HG03064 (cell line): Measurements from ENCODE around the gene TRNAU1AP.
A peak's percentile ranks its signal among the peaks of the same experiment; 100 is the strongest.
"Not testable (repeated sequence)": the region's sequence is repeated elsewhere in the genome, so short reads cannot be mapped to it uniquely, and the experiment has no call there.

Experiments
- ATAC-seq: cut with Tn5 transposase; IDR thresholded peaks from one replicate; pipeline ENCODE4 v1.9.1; 2021; ENCODE audit warnings: low read depth; ENCODE audit not compliant: unreplicated experiment

The TRNAU1AP gene

DNA sequence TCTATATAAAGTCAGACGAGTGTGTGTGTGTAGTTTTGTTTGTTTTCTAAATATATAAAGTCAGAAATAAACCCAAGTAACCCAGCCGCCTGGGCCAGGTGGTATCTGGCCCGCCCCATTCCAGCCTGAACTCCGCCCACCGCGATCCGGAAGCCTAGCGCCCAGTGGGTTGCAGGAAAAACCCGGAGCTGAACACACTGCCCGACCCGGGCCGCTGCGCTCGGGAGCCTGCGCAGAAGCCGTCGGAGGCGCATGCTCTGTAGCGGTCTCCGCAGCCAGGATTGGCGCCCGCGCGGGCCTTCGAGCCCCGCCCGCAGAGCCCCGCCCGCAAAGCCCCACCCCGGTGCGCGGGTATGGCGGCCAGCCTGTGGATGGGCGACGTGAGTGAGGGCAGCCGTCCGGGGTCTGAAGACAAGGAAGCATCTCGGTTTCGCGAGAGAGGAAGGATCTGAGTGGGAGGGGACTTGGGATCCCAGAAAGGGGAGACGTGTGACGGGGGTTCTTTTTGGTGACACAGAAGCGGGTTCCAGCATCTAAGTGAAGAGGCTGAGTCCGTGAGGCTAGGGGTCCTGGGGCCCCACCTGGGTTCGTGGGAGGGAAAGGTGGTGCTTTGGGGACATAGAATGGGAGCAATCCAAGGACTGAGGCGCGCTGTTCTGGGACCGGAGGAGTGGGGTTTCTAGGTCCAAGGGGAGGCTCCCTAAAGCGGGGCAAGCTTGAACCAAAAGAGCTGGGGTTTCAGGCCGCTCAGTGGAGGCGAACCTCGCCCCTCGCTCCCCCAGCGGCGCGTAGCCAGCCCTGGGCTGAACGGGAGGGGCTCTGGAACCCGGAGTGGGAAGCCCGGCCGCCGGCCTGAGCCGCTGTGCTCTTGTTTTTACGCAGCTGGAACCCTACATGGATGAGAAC, at the start of gene TRNAU1AP:
Gene TRNAU1AP (plus strand): TSS at position 328 of the 906 bp plus-strand sequence. CDS start 26 bp downstream, at position 354.
- peak; percentile 94 for ATAC-seq

DNA sequence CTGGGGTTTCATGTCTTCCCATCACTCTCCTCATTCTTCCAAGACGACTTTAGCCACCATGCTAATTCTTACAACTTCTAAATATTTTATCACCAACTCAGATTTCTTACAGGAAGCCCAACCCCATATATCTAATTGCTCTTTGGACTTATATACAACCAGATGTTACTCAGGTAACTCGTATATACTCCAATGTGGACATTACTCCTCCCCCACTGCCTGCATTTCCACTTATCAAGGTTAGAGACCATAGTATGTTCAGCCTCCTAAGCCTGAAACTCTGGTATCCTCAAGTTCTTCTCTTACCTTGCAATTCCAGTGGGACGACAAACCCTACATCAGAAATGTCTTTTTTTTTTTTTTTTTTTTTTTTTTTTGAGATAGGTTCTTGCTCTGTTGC, 49.8 kb upstream of the TRNAU1AP start:
- no peak for ATAC-seq

DNA sequence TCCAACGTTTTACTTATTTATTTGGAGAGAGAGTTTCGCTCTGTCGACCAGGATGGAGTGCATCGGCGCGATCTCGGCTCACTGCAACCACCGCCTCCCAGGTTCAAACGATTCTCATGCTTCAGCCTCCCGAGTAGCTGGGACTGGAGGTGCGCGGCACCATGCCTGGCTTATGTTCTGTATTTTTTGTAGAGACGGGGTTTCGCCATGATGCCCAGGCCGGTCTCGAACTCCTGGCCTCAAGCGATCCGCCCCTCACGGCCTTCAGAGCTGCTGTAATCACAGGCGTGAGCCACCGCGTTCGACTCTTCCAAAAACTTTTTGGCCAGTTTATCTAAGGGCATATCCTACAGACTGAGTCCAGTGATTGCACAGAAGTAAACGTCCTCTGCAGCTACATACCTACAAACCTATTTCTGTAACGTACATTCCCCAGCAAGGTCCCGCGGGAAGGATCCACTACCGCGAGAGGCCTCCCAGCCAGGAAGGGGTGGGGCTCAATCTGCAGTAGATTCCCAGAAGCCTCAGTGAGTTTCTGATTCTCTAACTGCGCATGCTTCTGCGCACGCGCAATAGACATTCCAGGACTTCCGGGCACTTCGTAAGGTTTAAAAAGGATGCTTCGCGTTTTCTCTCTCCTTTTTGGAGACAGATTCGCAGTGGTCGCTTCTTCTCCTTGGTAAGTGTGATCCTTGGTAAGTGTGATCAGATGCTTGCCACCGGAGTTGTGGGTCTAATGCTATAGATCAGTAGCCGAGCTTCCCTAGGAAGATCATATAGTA, 47.3 kb upstream of the TRNAU1AP start, which contains the start of gene RCC1:
Gene RCC1 (plus strand): TSS at position 638 of the 782 bp plus-strand sequence. CDS start 23,824 bp downstream, outside the sequence.
- ATAC-seq = peak; percentile 72

DNA sequence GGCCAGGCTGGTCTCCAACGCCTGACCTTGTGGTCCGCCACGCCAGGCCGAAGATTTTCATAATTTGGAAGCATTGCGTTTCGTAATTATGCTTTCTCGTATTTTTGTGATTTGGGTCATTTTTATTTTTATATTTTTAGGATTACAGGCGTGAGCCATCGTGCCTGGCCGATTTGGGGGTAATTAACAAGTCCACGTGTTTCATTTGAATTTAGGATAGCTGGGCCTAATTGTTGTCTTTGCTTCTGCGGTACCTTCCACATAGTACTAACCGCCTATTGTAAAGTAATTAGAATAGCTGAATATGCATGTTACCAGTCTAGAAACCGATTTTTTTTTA, 46.0 kb upstream of the TRNAU1AP start:
- ATAC-seq = no peak

DNA sequence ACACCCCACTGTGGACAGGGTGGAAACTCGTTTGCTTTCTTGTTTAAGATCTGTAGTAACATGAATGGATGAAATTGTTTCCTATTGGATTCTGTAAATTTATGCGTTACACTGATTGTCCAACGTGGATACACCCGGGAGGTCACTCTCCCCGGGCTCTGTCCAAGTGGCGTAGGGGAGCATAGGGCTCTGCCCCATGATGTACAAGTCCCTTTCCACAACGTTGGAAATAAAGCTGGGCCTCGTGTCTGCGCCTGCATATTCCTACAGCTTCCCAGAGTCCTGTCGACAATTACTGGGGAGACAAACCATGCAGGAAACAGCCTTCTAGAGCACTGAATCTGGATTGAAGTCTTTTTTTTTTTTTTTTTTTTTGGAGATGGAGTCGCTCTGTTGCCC, 45.6 kb upstream of the TRNAU1AP start:
- ATAC-seq = no peak

DNA sequence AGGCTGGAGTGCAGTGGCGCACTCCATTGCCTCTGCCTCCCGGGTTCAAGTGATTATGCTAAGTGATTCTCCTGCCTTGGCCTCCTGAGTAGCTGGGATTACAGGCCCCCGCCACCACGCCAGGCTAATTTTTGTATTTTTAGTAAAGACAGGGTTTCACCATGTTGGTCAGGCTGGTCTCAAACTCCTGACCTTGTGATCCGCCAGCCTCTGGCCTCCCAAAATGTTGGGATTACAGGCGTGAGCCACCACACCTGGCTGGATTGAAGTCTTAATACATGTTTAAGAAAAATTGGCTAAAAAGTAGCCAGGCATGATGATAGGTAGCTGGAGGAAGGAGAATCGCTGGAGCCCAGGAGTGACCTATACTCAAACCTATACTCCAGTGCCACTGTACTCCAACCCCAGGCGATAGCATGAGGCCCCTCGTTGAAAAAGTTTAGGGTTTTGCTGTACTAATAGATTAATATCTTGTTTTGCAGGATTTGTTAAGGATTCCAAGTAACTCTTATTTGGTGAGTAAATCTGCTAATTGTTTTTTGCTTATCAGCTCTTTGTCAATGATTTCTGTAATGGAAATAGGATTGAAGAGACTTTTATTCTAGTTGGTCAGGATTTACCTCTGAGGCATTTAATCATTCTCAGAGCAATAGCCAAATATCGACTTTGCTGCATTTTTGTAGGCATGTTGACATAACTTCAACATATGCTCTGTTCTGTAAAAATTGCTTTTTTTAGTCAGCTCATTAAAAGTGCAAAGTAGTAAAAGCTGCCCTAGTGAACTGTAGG, 45.0 kb upstream of the TRNAU1AP start:
- no peak for ATAC-seq

DNA sequence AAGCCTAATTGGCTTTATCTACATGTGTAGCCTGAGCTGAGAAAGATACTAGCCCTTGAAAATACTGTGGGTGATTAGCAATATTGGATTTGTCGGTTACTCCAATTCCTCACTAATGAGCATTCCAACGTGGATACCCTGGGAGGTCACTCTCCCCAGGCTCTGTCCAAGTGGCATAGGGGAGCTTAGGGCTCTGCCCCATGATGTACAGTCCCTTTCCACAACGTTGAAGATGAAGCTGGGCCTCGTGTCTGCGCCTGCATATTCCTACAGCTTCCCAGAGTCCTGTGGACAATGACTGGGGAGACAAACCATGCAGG, 44.5 kb upstream of the TRNAU1AP start:
- ATAC-seq = no peak

DNA sequence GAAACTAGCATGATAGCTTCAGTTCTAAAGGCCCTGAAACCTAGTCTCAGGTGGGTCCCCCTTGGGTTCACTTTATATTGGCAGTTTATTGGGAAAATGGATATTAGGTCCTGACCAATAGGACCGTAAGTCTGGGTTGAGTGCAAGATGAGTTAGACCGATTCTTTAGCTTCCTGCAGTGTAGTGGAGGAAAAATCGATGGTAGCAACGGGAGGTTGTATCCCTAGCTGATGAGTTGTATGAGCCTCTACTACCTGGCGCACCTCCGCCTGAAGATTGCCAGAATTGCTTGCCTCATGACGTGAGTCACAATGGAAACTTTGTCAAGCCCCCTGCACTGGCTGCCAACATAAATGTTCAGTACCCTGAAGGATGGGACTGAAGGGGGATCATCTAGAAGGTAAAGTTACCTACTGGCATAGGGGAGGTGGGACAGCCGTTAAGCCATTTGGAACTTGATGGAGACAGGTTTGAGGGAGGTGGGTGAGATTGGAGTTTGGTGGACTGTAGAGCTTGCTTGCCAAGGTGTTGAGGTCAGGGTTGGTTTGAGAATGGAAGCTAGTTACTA, 43.1 kb upstream of the TRNAU1AP start:
- ATAC-seq = no peak

DNA sequence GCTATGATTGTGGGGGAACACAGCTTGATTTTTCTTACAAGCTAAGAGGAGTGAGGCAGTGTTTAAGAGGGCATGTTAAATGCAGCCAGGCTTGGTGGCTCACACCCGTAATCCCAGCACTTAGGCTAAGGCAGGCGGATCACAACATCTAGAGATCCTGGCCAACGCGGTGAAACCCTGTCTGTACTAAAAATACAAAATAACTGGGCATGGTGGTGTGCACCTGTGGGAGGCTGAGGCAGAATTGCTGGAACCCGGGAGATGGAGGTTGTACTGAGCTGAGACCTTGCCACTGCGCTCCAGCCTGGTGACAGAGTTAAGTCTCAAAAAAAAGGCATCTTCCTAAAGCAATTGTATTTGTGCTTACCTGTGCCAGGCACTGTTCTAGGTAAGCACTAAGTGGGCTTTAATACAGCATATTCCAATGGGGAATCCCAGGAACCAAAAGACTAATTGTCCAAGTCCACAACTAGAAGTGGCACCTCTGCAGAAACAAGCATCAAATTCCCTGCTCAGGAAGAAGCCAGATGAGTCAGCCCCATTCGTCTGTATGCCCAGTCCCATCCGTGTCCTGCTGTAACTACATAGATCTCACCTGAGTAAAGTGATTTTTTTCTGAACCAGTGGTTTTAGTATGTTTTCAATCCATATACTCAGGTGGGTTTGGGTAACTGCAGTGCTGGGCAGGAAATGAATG, 42.5 kb upstream of the TRNAU1AP start:
- ATAC-seq = no peak

DNA sequence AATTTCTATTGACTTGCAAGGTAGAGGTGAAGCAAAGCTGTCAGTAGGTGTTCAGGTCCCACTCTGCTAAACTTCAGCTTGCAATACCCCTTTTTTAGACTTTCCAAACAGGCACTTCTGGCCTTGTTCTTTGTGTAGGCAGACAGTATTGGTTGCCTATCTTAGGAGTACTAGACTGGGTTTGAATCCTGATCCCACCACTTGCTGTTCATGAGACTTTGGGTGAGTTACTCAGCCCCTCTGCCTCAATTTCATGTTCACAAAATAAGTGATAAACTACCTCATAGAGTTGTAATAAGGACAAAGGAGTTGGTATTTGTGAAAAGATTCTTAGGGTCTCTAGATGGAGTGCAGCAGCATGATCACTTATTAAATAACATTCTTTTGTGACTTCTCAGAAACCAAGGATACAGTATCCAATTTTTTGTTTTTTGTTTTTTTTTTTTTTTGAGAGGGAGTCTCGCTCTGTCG, 41.9 kb upstream of the TRNAU1AP start:
- no peak for ATAC-seq

DNA sequence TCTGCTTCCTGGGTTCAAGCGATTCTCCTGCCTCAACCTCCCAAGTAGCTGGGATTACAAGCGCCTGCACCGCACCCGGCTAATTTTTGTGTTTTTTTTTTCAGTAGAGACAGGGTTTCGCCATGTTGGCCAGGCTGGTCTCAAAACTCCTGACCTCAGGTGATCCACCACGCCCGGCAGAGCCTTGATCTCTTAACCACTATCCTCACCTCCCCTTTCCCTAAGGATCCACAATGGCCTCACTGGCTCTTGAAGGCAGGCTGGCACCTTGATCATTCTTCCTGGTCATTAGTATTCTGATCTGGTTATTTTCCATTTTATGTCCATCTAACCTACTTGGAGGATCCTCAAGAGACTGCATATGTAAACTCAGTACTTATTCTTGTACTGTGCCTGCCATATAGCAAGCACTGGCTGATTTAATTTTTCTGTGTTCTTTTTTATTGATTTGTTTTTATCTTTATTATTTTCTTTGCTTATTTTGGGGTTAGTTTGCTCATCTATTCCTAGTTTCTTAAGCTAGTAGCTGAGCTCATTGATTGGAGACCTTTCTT, 40.8 kb upstream of the TRNAU1AP start:
- ATAC-seq = no peak

DNA sequence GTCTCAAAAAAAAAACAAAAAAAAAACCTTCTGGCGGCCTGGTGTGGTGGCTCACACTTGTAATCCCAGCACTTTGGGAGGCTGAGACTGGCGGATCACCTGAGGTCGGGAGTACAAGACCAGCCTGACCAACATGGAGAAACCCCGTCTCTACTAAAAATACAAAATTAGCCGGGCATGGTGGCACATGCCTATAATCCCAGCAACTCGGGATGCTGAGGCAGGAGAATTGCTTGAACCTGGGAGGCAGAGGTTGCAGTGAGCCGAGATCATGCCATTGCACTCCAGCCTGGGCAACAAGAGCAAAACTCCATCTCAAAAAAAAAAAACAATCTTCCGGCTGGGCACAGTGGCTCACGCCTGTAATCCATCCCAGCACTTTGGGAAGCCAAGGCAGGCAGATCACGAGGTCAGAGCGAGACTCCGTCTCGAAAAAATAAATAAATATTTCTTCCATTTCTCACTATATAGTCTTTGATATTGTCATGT, 38.4 kb upstream of the TRNAU1AP start:
- not testable (repeated sequence) for ATAC-seq

DNA sequence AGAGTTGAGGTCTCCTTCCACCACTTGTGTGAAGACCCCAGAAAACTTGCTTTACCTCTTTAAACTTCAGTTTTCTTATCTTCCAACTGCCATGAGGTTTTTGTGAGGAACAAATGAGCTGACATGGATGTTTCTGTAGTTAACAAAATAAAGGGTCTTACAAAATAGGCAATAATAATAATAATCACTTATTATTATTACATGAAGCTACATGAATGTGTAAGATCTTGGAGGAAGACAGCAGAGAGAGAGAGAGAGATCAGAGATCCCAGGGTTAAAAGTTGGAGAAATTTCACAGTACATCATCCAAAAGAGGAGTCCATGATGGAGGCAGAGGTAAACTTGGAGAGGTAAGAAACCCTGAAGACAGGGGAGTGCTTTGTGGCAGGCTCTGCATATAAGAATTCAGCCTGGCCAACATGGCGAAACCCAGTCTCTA, 36.3 kb upstream of the TRNAU1AP start:
- no peak for ATAC-seq

DNA sequence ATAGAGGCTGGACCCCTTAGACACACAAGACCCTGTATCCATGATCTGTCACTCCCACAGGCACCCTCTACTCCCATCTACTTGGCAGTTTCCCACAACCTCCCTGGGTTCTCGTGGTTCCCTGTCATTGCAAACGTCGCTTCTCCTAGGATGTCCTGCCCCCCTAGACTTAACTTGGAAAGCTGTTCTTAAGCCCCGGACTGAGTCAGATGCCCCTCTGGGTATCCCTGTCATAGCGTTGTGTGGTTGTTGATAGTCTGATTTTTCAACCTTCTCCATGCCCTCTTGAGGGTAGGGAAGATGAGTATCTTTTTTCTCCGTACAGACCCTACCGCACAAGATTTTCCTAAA, 35.3 kb upstream of the TRNAU1AP start:
- peak; percentile 7 for ATAC-seq

DNA sequence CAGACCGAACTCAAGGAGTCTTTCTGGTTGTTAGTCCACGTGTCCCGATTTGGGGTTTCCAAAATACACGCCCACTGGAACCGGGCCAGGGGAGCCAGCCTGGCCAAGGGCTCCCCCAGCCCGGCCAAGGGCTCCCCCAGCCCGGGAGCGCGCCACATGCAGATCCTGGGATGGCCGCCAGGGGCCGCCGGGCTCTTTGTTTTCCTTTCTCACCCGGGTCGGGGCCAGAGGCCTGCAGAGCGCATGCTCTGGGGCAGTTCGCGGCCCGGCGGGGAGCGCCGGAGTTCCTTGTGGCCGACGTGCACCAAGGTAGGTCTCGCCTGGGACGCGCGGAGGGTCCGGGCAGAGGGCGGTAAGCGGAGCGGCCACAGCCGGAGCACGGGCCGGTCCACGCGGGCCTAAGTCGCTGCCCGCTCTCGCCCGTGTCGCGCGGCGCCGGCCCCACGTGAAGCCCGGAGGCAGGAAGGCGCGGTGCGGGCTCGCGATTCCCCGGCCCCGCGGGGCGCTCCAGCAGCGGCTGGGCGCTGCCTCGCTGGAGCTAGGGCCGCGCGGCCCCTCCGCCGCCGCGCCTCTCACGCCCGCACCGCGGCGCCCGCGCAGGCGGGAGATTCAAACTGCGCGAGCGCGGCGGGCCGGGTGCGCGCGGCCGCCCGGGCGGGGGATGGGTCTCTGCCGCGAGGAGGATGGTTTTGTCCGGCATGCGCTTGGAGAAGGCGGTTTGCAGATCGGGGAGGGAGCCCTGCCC, 34.7 kb upstream of the TRNAU1AP start:
- ATAC-seq = peak; percentile 52

DNA sequence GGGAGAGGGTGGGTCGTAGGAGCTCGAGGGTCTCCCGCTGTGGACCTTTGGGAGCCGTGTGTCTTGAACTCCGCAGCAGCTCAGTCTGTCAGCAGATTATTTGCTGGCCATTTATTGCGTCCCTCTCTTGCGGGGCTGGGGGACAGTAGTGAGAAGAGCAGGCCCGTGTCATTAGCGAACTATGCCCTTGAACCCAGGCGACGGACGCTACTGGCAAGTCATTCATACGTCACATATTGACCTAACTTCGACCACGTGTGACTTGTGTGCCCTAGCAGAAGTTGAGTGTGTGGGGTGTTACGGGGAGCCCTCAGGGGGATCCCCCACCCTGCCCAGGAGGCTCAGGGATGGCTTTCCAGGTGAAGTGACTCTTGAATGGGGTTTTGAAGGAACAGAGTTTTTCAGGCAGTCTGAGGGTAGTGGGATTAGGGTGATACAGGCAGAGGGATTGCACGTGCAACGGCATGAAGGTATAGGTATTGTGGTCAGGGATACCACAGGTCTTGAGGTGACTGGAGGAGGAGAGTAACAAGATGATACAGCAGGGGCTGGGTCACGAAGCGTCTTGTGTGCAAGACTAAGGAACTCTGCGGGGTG, 34.0 kb upstream of the TRNAU1AP start:
- no peak for ATAC-seq

DNA sequence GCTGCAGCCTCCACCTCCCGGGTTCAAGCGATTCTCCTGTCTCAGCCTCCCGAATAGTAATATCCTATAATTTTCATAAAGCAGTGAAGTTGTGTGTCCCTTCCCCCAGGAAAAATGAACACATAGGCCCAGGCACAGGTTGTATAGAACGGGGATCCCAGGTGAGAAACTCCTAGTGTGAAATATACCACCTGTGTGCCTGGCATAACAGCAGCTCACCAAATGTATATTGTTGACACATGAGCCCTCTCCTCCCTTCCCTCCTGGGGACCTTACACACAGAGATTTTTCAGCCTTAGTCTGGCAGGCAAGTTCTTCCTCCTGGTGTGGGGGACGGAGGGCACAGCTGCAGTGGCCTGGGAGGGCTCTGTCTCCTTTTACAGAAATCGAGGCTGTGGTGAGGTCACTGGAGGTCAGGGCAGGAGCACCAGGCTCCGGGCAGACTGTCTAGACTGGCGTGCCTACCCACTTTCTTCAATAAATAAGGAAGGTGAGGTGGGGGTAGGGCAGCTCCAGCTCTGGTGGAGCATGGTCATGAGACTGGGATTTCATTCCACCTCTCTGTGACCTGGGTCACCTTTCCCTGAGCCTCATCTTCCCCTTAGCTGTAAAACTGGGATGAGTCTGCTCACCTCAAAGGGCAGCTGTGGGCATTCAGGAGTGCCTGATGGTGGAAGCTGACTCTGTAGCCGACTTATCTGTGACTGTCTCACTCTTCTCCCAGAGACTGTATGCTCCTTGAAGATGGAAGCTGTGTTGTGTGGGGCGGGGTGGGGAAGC, 32.7 kb upstream of the TRNAU1AP start:
- no peak for ATAC-seq

DNA sequence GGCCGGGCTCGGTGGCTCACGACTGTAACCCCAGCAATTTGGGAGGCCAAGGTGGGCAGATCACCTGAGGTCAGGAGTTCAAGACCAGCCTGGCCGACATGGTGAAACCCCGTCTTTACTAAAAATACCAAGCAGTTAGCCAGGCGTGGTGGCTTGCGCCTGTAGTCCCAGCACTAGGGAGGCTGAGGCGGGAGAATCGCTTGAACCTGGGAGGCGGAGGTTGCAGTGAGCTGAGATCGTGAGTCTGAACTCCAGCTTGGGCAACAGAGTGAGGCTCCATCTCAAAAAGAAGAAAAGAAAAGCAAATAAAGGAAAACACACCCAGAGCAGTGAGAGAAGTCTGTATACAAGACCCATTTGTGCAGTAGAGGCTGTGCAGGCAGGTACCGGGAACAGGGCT, 32.1 kb upstream of the TRNAU1AP start:
- not testable (repeated sequence) for ATAC-seq
